Neural progenitor cell (in vitro differentiated cells): ENCODE data around the gene XPNPEP3. TPM values are rescaled to one million over a fixed set of nuclear protein-coding genes. Genes with fewer than 3 reads are reported as not detected.

Experiments used
- DNase-seq: peaks from one replicate; pipeline ENCODE4 v3.0.0-alpha.2; 2016; ENCODE audit warnings: low spot score
- H2AFZ ChIP-seq: fragments of 200-600 bp; sonication (generic); replicated peaks from 2 replicates; pipeline ENCODE4 v1.6.1; 2016; ENCODE audit warnings: antibody characterized with exemption
- H3F3A ChIP-seq: fragments of 200-600 bp; sonication (generic); 2 replicates; pipeline ENCODE4 v1.6.1; 2016; ENCODE audit warnings: antibody characterized with exemption, low read depth
- H3K27ac ChIP-seq: fragments of 200-600 bp; sonication (generic); 2 replicates; pipeline ENCODE4 v1.5.1; 2016; ENCODE audit warnings: mild to moderate bottlenecking
- H3K27me3 ChIP-seq: fragments of 200-600 bp; sonication (generic); 2 replicates; pipeline ENCODE4 v1.6.1; 2016; ENCODE audit warnings: mild to moderate bottlenecking, moderate library complexity
- H3K36me3 ChIP-seq: fragments of 200-600 bp; sonication (generic); 2 replicates; pipeline ENCODE4 v1.5.1; 2016
- H3K4me1 ChIP-seq: fragments of 200-600 bp; sonication (generic); 2 replicates; pipeline ENCODE4 v1.6.1; 2016; ENCODE audit warnings: mixed run types
- H3K4me2 ChIP-seq: fragments of 200-600 bp; sonication (generic); 2 replicates; pipeline ENCODE4 v1.6.1; 2016
- H3K4me3 ChIP-seq: fragments of 200-600 bp; sonication (generic); 2 replicates; pipeline ENCODE4 v1.5.1; 2016
- H3K79me2 ChIP-seq: fragments of 200-600 bp; sonication (generic); 2 replicates; pipeline ENCODE4 v1.6.1; 2016; ENCODE audit warnings: low read depth
- H3K9ac ChIP-seq: fragments of 200-600 bp; sonication (generic); 2 replicates; pipeline ENCODE4 v1.6.1; 2016
- H3K9me3 ChIP-seq: fragments of 200-600 bp; sonication (generic); 2 replicates; pipeline ENCODE4 v1.5.1; 2016; ENCODE audit warnings: low read depth
- H4K20me1 ChIP-seq: fragments of 200-600 bp; sonication (generic); 2 replicates; pipeline ENCODE4 v1.6.1; 2016; ENCODE audit warnings: low read depth
- H3K27ac Mint-ChIP-seq: 3 replicates; pipeline ENCODE4 v1.8.0; 2021; ENCODE audit warnings: mixed read lengths
- H3K27me3 Mint-ChIP-seq: 2 replicates; pipeline ENCODE4 v1.8.0; 2022; ENCODE audit warnings: low read depth, mild to moderate bottlenecking, inconsistent platforms, moderate library complexity, mixed read lengths; ENCODE audit not compliant: insufficient read depth
- H3K36me3 Mint-ChIP-seq: 3 replicates; pipeline ENCODE4 v1.8.0; 2021; ENCODE audit warnings: mixed read lengths
- H3K4me1 Mint-ChIP-seq: 3 replicates; pipeline ENCODE4 v1.8.0; 2021; ENCODE audit warnings: mixed read lengths
- H3K4me3 Mint-ChIP-seq: 3 replicates; pipeline ENCODE4 v1.8.0; 2021; ENCODE audit warnings: mild to moderate bottlenecking, moderate library complexity, mixed read lengths
- H3K9me3 Mint-ChIP-seq: 3 replicates; pipeline ENCODE4 v1.8.0; 2020; ENCODE audit warnings: mixed read lengths
- CTCF ChIP-seq: fragments of 200-600 bp; sonication (generic); IDR thresholded peaks from 2 replicates; pipeline ENCODE4 v1.5.1; 2017; ENCODE audit warnings: antibody characterized with exemption, mild to moderate bottlenecking
- EZH2 ChIP-seq: fragments of 200-600 bp; sonication (generic); IDR thresholded peaks from 2 replicates; pipeline ENCODE4 v1.6.1; 2017; ENCODE audit warnings: antibody characterized with exemption, mild to moderate bottlenecking, moderate library complexity
- EZH2phosphoT487 ChIP-seq: fragments of 200-600 bp; sonication (generic); IDR thresholded peaks from 2 replicates; pipeline ENCODE4 v1.6.1; 2017; ENCODE audit warnings: antibody characterized with exemption
- total RNA-seq: library from RNA; depleted of rRNA; stranded (reverse); fragments of >200 nt; gene quantifications from 2 replicates; pipeline ENCODE4 v1.2.3, GENCODE V29; 2015; ENCODE audit warnings: low replicate concordance

Gene XPNPEP3
- total RNA-seq, 1 donor from 2014 or later: 21.4 TPM

DNA sequence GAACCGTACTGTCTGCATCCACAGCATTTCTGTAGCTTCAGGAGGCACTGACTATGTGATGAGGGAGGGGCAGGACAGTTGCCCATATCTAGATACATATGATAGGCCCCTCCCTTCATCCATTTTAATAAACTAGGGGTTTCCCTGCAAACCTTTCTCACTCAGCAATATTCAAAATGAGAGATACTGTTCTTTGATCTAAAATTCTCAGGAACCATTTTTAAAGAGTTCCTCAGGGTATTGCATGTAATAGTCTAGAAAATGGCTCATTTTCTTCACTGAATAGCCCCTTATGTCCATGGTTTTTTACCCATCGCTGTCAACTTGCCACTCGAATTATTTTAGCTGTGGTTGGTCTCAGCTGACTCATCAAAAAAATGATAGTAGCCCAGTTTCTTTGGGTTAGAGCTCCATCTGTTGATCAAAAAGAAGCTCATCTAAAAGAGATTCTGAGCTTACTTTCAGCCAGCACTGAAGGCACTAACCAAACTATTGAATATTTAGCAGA lies 42.0 kb downstream of the XPNPEP3 start:
- TF ChIP-seq CTCF (peak; percentile 51), EZH2phosphoT487 (no peak)
- H3F3A ChIP-seq: no peaks in the 10 kb centered on the region
- no peaks in the 10 kb centered on the region for H3K36me3 ChIP-seq
- Mint-ChIP-seq H3K4me1 (no peaks in the 10 kb centered on the region), H3K4me3 (no peak overlapping the region), H3K9me3 (no peaks in the 10 kb centered on the region), H3K27ac (no peak overlapping the region), H3K36me3 (peaks cover 4% of the 10 kb centered on the region), H3K27me3 (no peaks in the 10 kb centered on the region)
- H3K4me2 ChIP-seq: no peak overlapping the region
- DNase-seq: peak; percentile 36
- H3K4me1 ChIP-seq: no peaks in the 10 kb centered on the region
- no peak overlapping the region for H3K9ac ChIP-seq
- no peaks in the 10 kb centered on the region for H3K79me2 ChIP-seq
- no peaks in the 10 kb centered on the region for H3K27me3 ChIP-seq
- no peak overlapping the region for H3K27ac ChIP-seq
- no peaks in the 10 kb centered on the region for H4K20me1 ChIP-seq
- H3K4me3 ChIP-seq: no peak overlapping the region
- H2AFZ ChIP-seq: no peak overlapping the region
- no peaks in the 10 kb centered on the region for H3K9me3 ChIP-seq

DNA sequence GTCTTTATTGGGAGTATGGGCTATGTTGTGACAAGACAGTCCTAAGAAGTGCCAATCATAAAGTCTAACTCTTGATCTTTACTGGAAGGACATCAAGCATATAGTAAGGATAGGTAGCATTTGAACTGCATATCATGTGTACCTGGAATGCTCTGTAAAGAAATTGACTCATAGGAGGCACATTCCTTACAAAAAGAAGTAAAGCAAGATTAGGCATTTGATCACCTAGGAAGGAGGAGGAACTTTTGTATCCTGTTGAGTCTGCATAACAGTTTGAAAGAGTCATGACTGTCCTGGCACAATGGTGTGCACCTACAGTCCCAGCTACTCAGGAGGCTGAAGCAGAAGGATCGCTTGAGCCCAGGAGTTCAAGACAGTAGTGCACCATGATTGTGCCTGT lies 47.2 kb downstream of the XPNPEP3 start:
- no peaks in the 10 kb centered on the region for H3K27me3 ChIP-seq
- Mint-ChIP-seq H3K27me3 (no peaks in the 10 kb centered on the region), H3K4me1 (no peaks in the 10 kb centered on the region), H3K36me3 (peaks cover 7% of the 10 kb centered on the region), H3K27ac (peak overlapping the region; percentile 7), H3K9me3 (no peaks in the 10 kb centered on the region), H3K4me3 (no peak overlapping the region)
- no peak overlapping the region for H3K27ac ChIP-seq
- H3K9ac ChIP-seq: no peak overlapping the region
- no peaks in the 10 kb centered on the region for H3F3A ChIP-seq
- no peak for DNase-seq
- no peaks in the 10 kb centered on the region for H3K9me3 ChIP-seq
- no peak overlapping the region for H2AFZ ChIP-seq
- H3K4me2 ChIP-seq: no peak overlapping the region
- no peak overlapping the region for H3K4me3 ChIP-seq
- no peaks in the 10 kb centered on the region for H3K79me2 ChIP-seq
- no peaks in the 10 kb centered on the region for H3K36me3 ChIP-seq
- TF ChIP-seq CTCF (no peak), EZH2 (no peak), EZH2phosphoT487 (no peak)
- H4K20me1 ChIP-seq: no peaks in the 10 kb centered on the region
- no peaks in the 10 kb centered on the region for H3K4me1 ChIP-seq

DNA sequence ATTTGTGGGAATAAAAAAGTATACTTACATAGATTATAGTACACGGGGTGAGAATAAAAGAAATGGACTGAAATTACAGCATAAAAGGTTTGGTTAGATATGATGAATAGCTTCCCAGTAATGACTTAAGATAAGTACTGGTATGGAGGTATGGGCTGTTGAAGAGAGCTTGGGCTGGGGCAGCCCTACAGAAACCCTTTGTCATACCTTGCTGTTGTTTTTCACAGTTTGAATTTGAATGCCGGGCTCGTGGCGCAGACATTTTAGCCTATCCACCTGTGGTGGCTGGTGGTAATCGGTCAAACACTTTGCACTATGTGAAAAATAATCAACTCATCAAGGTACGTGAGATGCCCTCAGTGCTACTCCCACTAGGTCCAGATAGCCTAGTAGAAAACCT lies 51.9 kb downstream of the XPNPEP3 start:
- TF ChIP-seq EZH2: no peak
- no peak for TF ChIP-seq CTCF
- TF ChIP-seq EZH2phosphoT487: no peak
- Histone ChIP-seq H3K9me3 (no peaks in the 10 kb centered on the region), H3F3A (no peaks in the 10 kb centered on the region), H2AFZ (no peak overlapping the region), H4K20me1 (no peaks in the 10 kb centered on the region), H3K79me2 (no peaks in the 10 kb centered on the region), H3K27me3 (no peaks in the 10 kb centered on the region), H3K9ac (no peak overlapping the region), H3K4me1 (no peaks in the 10 kb centered on the region), H3K27ac (no peak overlapping the region), H3K4me3 (no peak overlapping the region), H3K4me2 (no peak overlapping the region), H3K36me3 (peaks cover 3% of the 10 kb centered on the region)
- no peaks in the 10 kb centered on the region for H3K27me3 Mint-ChIP-seq
- H3K36me3 Mint-ChIP-seq: peaks cover 11% of the 10 kb centered on the region
- no peaks in the 10 kb centered on the region for H3K4me1 Mint-ChIP-seq
- H3K4me3 Mint-ChIP-seq: no peak overlapping the region
- no peak for DNase-seq
- no peaks in the 10 kb centered on the region for H3K9me3 Mint-ChIP-seq
- H3K27ac Mint-ChIP-seq: no peak overlapping the region
